HG03378 (cell line): ENCODE data around the gene TANGO6.
"Not testable (repeated sequence)": the region's sequence is repeated elsewhere in the genome, so short reads cannot be mapped to it uniquely, and the experiment has no call there.

Source experiments
- ATAC-seq: cut with Tn5 transposase; IDR thresholded peaks from one replicate; pipeline ENCODE4 v1.9.1; 2021; ENCODE audit warnings: mild to moderate bottlenecking, moderate library complexity; ENCODE audit not compliant: unreplicated experiment

TANGO6 gene

DNA sequence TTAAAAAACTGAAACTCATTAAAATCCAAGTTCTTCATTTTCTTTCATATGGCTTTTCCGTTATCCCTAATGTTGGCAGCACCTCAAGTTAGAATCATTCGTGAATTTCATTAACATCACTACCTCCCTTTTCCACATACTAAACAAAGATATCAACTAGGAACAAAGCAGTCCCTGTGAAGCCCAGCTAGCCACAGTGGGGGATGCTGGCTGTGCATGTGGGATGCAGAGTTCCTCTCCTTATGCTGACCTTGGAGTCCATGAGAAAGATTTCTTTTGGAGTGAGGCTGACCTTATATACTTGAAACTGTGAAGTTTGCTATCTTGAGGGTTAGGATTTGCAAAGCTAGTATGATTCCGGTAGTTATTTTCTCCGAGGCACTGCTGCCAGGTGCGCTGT lies 117.6 kb downstream of the TANGO6 start:
- ATAC-seq = no peak

DNA sequence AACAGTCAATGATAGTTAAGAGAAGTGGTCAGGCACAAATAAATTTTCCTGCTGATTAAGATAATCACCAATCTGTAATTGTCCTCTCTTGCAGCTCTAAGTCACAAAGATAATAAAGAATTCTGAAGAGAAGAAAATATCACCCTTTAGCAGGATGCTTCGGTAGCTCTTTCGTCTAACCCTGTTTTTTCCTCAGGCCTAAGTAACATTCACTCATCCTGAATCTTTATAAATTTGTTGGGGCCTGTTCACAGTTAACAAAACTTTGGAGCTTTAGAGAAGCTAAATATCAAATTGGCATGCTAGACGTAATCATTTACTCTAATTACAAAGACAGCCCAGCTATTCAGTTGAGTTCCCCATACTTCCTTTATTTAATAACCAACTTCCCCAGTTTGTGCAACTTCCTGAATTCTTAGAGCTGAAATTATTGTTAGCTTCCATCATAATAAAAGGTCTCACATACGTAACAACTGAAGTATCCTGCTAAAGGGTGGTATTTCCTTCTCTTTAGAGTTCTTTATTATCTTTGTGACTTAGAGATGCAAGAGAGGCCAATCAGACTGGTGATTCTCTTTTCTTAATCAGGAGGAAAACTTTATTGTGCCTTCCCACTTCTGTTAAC lies 118.6 kb downstream of the TANGO6 start:
- ATAC-seq = no peak

DNA sequence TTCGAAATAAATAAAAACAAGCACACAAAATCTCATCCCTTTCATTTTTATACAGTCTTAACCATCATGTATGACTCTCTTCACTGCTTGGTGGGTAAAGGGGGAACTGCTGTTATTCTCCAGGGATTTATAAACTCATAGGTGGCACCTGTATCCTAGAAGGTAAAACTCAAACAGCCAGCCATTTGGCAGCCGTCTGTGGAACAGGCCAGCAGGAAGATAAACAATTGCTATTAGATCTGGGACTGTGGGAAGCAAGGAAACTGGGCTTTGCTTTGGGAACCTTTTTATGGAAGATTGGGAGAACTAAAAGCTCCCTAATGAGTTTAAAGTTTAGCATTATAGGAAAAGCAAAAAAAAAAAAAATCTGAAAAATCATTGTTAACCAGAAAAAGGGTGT lies 126.0 kb downstream of the TANGO6 start:
- ATAC-seq = no peak

DNA sequence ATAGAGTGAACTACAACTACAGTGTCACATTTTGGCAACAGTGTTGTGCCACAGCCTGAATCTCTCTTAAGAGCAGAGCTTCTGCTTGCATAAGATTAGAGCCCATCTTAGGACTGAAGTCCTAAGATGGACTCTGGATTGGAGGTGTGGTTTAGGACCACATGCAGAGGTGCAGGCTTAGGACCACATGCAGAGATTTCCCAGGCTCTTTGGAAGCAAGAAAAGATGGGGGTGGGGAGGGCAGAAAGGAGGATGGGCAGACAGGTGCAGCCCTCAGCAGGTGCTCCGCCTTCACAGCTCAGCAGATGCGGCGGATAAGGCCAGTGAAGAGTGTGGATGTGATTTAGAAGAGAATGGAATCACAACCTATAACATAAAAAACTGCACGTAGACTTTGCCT lies 128.7 kb downstream of the TANGO6 start:
- ATAC-seq = no peak

DNA sequence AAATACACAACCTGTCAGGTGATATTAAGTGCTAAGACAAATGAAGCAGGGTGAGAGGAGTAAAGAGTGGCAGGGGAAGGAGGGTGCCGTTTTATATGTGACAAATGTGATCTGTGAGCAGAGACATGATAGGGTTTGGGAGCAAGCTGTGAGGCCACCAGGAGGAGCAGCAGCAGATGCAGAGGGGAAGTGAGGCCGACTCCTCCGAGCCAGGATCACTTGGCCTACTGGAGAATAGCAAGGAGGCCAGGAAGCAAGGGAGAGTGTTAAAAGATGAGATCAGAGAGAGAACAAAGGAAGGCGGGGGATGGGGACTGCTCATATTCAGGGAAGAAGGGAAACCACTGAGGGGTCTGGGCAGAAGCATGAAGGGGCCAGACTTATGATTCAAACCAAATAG lies 129.4 kb downstream of the TANGO6 start:
- ATAC-seq = no peak

DNA sequence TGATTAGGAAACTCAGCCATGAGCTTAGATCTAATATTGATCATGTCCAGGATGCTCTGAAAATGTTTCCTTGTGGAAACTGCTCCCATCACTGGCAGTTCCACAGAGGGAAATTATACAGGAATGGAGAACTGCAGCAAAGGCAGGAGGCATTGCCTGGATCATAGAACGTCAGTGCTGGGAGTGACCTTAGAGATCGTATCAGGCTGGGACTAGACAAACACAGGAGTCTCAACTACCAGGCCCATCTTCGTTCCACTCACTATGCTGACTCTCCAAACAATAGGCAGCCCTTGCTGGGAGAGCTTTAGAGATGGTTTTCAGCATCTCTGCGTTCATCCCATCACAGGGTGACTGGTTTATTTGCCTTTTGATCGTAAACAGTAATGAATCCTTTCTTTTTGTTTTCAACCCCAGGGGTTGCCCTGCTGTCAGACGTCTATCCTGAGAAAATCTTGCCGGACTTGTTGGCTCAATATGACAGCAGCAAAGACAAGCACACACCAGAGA lies 130.3 kb downstream of the TANGO6 start:
- ATAC-seq = no peak

DNA sequence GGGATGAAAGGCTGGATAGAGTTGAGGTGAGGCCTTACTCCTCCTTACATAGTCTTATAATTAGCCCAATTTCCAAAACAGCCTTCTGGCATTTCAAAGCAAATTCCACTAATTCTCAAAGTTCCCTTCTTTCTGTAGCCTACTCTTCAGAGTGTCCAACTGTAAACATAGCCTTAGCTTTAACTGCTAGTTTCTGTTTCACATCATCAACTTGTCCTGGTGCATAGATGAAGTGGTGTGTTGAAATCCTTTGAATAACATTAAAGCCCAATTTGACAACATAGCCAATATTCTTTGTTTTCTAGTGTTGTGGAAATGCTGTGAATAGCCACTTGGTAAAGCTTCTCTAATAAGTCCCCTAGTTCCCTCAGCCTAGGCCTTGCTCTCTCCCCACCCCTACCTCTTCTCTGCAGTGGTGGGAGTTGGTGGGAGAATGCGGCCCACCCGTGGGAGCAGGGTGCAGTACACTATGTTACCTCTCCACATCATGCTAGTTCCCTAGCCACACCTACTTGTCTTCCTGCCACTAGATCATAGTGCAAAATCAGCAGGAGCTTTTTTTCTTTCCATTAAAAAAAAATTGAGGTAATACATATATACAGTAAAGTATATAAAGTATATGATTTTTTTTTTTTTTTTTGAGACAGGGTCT lies 135.1 kb downstream of the TANGO6 start:
- no peak for ATAC-seq

DNA sequence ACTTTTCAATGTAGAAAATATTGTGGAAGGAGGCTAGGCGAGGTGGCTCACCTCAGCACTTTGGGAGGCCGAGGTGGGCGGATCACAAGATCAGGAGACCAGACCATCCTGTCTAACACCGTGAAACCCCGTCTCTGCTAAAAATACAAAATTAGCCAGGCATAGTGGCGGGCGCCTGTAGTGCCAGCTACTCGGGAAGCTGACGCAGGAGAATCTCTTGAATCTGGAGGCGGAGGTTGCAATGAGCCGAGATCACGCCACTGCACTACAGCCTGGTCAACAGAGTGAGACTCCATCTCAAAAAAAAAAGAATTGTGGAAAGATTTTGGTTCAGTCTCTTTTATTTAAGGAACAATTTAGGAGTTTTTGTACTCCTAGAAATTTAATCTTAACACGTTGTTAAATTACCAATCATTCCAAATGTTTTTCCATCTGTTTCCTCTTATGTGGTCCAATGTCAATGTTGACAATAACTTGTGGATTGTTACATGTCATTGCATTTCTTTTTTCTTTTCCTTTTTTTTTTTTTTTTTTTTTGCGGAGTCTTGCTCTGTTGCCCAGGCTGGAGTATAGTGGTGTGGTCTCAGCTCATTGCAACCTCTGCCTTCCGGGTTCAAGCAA lies 137.5 kb downstream of the TANGO6 start:
- no peak for ATAC-seq

DNA sequence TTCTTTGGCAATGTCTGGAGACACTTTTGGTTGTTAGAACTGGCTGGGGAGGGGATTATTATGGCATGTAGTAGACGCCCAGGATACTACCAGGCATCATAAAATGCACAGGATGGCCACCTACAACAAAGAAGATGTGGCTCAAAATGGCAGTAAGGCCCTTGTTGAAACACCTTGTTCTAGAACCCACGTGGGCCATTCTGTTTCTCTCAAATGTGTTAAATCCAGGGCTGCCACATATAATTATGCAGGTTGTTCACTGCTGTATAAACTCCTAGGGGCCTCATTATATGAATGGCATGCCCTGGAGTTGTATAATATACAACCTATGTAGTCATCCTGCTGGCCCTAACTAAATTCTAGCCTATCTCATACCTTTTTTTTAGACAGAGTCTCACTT lies 138.6 kb downstream of the TANGO6 start:
- ATAC-seq = no peak

DNA sequence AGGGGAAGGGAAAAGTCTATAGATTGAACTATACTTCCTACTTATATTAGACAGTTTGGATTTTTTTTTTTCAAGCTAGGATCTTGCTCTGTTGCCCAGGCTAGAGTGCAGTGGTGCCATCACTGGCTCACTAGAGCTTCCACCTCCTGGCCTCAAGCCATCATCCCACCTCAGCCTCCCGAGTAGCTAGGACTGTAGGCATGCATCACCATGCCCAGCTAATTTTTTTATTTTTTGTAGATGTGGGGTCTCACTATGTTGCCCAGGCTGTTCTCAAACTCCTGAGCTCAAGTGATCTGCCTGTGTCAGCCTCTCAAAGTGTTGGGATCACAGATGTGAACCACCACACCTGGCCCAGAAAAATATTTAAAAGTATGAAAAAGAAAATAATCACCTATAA lies 141.1 kb downstream of the TANGO6 start:
- ATAC-seq = no peak

DNA sequence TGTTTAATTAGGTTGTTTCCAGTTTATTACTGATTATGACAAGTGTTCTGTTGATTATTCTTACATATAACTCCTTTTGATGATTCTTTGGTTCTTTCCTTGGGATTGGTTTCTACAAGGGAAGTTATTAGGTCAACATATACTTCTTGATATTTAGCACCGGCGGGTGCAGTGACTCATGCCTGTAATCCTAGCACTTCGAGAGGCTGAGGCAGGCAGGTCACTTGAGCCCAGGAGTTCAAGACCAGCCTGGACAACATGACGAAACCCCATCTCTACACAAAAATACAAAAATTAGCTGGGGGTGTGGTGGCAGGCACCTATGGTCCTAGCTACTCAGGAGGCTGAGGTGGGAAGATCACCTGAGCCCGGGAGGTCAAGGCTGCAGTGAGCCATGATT lies 141.9 kb downstream of the TANGO6 start:
- no peak for ATAC-seq

DNA sequence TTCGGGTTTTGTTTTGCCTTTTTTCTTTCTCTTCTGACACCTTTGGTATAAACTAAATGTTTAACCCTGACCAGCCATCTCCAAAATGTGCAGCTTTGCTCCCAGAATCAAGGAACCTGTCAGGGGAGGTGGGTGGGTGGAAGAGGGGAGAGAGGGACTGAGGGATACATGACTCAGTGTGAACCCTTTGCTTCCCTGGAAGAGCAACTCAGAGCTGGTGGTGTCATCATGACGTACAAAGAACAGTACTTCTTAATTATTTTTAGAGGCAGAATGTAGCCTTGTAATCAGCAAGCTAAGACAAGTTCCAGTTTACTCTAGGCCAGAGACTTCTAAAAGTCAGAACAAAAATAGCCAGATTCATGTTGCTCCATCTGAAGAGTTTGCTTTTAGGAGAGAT lies 142.5 kb downstream of the TANGO6 start:
- ATAC-seq = no peak

DNA sequence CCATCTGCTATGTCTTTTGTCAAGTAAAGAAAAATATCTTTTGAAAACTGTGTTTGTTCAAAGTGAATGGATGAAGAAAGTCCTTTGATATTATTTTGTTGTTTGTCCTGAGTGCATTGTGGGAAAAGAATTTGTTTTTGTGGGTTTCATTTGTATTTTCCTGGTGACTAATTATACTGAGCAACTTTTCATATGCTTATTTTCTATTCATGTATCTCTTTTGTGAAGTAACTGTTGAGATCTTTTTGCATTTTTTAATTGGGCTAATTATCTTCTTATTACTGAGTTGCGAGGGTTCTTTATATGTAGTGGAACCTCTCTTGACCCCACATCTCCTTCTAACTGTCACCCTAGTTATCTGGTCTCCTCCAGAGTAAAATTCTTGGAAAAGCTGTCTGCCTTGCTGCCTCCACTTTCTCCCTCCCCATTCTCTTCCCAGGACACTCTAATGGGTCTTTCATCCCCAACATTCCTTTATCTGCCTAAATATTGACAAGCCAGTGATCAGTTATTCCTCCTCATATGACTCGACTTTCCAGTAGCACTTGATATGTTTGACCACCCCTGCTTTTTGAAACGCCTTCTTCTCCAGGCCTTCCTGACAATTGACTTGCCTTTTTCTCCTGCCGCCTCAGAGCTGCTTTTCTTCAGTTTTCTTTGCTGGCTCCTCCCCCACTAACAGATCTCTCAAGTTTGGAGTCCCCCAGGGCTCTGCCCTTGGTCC lies 144.6 kb downstream of the TANGO6 start:
- ATAC-seq = no peak

DNA sequence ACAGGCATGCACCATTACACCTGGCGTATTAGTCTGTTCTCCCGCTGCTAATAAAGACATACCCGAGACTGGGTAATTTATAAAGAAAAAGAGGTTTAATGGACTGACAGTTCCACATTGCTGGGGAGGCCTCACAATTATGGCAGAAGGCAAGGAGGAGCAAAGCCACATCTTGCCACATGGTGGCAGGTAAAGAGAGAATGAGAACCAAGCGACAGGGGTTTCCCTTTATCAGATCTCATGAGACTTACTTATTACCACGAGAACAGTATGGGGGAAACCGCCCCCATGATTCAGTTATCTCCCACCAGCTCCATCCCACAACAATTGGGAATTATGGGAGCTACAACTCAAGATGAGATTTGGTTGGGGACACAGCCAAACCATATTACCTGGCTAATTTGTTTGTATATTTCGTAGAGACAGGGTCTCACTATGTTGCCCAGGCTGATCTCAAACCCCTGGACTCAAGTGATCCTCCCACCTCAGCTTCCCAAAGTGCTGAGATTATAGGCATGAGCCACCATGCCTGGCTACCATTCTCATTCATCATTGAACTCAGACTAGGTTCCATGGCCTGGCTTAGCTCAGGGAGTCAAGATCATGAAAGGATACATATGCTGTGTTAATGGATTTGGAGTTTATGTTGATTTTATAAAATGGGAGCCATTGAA lies 147.0 kb downstream of the TANGO6 start:
- ATAC-seq = not testable (repeated sequence)

DNA sequence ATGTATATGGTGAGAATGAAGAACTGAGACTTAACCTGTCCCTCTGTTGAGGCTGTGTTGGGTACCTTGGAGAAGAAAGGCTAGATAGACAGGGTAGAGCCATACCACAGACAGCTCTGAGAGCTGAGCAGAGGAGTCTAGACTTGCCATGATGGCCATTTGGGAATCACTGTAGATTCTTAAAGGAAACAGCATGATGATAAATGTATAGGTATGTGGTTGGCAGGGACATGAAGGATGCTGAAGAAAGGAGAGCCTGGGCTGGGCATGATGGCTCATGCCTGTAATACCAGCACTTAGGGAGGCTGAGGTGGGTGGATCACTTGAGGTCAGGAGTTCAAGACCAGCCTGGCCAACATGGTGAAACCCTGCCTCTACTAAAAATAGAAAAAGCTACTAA lies 147.7 kb downstream of the TANGO6 start:
- ATAC-seq = no peak

DNA sequence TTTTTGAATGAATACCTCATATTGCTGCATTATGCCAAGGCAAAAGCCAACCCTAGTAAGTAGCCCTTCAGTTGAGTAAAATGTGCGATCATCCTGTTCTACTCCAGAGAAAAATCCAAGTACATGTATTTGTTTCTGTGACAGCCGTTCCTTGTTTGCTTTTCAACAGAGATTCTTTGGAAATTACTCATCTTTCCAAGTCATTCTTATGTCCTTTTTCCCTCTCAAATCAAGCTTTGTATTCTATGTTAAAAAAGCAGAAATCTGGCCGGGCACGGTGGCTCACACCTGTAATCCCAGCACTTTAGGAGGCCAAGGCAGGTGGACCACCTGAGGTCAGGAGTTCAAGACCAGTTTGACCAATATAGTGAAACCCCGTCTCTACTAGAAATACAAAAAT lies 149.2 kb downstream of the TANGO6 start:
- ATAC-seq = no peak

DNA sequence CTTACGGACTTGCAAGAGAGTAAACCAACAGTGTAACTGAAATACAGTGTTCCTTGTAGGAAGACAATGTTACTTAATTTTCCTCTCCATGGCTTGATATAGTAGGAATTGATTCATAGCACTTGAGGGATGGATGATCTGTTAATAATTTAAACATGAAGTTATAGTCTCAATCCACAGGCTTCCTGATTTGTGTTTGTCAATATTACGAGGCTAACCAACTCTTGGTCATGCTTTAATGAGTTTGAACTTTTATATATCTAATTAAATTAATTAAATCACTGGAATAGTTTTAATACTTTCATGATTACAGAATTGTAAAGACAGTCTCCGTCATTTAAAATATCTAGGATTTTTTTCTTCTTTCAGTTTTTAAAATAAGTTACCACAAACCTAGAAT lies 150.1 kb downstream of the TANGO6 start:
- no peak for ATAC-seq

DNA sequence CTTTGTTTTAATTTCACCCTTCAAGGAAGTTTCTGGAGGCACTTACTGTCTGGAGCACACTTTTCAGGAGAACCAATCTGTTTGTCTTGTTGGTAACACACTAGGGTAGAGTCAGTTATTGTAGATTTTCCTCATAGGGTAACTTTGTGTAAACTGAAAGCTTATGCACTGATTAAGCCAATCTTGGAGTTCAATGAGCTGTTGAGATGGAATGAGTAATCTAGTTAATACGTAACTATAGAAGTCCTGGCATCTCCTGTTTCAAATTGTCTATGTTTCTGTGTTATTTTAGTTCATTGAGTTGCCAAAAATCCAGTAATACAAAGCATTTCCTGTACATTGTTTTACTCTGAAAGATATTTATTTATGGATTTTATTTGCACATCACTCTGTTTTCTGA lies 150.6 kb downstream of the TANGO6 start:
- no peak for ATAC-seq

DNA sequence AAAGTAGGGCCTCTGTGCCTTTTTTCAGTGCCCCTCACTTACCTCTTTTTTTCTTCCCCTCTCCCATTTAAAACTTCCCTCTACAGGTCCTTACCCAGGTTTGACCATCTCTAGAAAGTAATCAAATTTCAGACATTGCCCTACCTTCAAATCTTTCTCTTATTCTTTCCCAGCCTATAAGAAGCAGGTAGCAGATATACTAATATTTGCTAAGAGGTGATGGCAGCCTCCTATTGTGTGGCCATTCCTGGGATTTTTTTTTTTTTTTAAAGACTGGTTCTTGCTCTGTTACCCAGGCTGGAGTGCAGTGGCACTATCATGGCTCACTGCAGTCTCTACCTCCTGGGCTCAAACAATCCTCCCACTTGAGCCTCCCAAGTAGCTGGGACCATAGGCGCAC lies 151.0 kb downstream of the TANGO6 start:
- ATAC-seq = no peak

DNA sequence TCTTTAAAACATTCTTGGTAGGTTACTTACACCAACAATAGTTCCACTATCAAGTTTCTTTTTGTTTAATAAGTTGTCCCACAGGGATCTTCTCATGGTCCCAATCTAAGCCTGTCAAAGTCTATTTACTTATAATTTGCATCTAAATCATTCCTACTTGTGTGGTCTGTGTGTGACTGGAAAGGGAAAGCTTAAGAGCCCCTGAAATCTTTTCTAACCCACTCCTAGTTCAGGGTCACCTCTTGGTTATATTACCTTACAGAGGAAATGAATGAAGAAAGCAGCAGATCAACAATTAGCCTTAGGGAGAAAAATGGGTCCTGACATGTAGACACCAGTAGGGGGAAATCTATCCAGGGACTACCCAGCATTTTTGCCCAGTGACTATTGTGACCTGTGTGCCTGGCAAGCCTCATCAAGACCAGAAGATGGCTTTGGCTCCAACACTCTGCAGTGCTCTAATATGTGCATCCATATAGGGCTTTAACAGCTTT lies 151.7 kb downstream of the TANGO6 start:
- ATAC-seq = no peak

DNA sequence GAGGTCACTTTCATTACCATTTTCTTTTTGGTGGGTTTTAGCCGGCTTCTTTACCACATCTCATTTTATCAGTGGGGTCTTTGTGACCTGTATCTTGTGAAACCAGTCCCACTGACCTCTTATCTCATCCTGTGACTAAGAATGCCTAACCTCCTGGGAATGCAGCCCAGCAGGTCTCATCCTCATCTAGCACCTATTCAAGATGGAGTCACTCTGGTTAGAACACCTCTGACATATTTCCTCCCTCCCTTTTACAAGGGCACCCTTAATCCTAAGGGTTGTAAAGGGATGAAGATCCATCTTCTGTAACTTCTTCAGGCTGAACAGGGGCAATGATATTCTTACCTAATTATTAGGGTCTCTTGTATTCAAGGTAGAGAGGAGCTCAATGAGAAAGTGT lies 154.2 kb downstream of the TANGO6 start:
- ATAC-seq = no peak
